ENCODE measurements around the gene AP4M1. TPM values are rescaled to one million over a fixed set of nuclear protein-coding genes. Genes with fewer than 3 reads are reported as not detected.

Gene AP4M1
- total and polyA plus RNA-seq, 2 donors (not counting 1 experiment from before 2014, with no cell fraction given), result 17.2 to 19.6 TPM

DNA sequence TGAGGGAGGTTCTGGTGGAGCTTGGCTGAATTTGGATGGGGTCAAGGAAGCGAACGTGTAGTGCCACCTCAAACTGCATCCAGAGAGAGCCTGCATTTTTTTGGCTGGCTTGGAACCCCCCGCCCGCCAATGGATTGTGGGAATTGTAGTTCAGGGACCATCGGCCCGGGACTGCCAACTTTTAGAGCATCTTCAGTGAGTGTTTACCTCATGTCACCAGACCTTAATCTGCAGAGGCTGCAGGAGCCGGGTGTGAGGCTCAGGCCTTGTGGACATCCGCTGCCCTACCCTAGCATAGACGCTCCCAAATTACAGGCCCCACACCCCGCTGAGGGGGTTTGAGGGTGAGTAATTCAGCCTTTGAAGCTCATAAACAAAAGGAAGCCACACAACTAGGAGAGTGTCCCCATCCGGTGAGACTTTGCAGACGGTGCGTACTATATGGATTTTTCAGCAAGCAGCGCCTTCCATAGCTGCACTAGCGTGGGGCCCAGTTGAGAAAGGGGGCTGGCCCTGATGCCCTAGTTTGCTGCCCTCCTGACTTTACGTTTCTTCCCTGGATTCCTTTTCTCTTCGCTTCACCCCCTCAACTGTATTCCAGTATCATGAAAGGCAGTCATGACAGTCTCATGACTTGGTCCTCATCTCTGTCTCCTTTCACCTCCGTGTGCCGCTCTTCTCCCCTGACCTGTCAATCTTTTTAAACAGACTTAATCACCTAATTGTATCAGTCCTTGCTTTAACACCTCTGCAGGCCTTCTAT lies 18.7 kb downstream of the AP4M1 start:
- H3K4me2 ChIP-seq (ENCODE audit: extremely low read depth, insufficient read depth, low read length), result peak overlapping the region; percentile 79
- peaks cover 16% of the 10 kb centered on the region for H3K79me2 ChIP-seq (ENCODE audit: control insufficient read depth, insufficient read depth, low read length)
- peak overlapping the region; percentile 97 for H2AFZ ChIP-seq (ENCODE audit: low read length)
- H3K36me3 ChIP-seq (ENCODE audit: control insufficient read depth, insufficient read depth, low read length), result peaks cover 3% of the 10 kb centered on the region
- H3K4me1 ChIP-seq (ENCODE audit: control insufficient read depth, extremely low read depth, insufficient read depth, low read length), result peaks cover 3% of the 10 kb centered on the region
- peak overlapping the region; percentile 79 to 96 (median 92) for H3K4me3 ChIP-seq (replicated peaks in 1 of 4; ENCODE audit: control extremely low read depth in 1 of 4, insufficient read depth in 1 of 4, low read depth in 3 of 4, low read length in 4 of 4)
- peak; percentile 51 to 65 for DNase-seq (ENCODE audit: low read depth in 2 of 2)
- TF ChIP-seq, protein P1, sequence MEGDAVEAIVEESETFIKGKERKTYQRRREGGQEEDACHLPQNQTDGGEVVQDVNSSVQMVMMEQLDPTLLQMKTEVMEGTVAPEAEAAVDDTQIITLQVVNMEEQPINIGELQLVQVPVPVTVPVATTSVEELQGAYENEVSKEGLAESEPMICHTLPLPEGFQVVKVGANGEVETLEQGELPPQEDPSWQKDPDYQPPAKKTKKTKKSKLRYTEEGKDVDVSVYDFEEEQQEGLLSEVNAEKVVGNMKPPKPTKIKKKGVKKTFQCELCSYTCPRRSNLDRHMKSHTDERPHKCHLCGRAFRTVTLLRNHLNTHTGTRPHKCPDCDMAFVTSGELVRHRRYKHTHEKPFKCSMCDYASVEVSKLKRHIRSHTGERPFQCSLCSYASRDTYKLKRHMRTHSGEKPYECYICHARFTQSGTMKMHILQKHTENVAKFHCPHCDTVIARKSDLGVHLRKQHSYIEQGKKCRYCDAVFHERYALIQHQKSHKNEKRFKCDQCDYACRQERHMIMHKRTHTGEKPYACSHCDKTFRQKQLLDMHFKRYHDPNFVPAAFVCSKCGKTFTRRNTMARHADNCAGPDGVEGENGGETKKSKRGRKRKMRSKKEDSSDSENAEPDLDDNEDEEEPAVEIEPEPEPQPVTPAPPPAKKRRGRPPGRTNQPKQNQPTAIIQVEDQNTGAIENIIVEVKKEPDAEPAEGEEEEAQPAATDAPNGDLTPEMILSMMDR (conservative IDR thresholded peaks at IDR 0.05 in 1 of 2, IDR thresholded peaks at IDR 0.05 in 1 of 2; ENCODE audit: low read depth in 1 of 2, low read length in 2 of 2), result no peak
- no peak for TF ChIP-seq EZH2 (IDR thresholded peaks at IDR 0.05; ENCODE audit: low read length, missing control alignments)
- H3K9ac ChIP-seq (ENCODE audit: insufficient read depth, low read length), result peak overlapping the region; percentile 63
- H3K9me3 ChIP-seq (ENCODE audit: control insufficient read depth, insufficient read depth, low read depth, low read length), result no peaks in the 10 kb centered on the region
- H4K20me1 ChIP-seq (ENCODE audit: control insufficient read depth, extremely low read depth, insufficient read depth, low read length), result no peaks in the 10 kb centered on the region
- H3K27ac ChIP-seq (ENCODE audit: insufficient read depth, low read length), result peak overlapping the region; percentile 89
- no peaks in the 10 kb centered on the region for H3K27me3 ChIP-seq (ENCODE audit: control insufficient read depth, insufficient read depth, low read length)

DNA sequence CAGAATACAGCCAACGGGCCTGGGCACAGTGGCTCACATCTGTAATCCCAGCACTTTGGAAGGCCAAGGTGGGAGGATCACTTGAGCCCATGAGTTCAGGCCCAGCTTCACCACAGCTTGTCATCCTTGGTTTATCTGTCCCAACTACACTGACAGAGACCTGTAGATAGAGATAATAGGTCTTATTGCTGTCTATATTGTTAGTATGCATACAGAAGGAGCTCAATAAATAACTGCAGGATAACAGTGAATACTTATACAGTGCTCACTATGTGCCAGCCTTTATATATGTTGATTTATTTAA lies 19.2 kb downstream of the AP4M1 start:
- no peak for DNase-seq (ENCODE audit: low read depth in 2 of 2)
- H3K27me3 ChIP-seq (ENCODE audit: control insufficient read depth, insufficient read depth, low read length), result no peaks in the 10 kb centered on the region
- peak overlapping the region; percentile 79 to 96 (median 92) for H3K4me3 ChIP-seq (replicated peaks in 1 of 4; ENCODE audit: control extremely low read depth in 1 of 4, insufficient read depth in 1 of 4, low read depth in 3 of 4, low read length in 4 of 4)
- H3K9me3 ChIP-seq (ENCODE audit: control insufficient read depth, insufficient read depth, low read depth, low read length), result no peaks in the 10 kb centered on the region
- H4K20me1 ChIP-seq (ENCODE audit: control insufficient read depth, extremely low read depth, insufficient read depth, low read length), result no peaks in the 10 kb centered on the region
- peaks cover 16% of the 10 kb centered on the region for H3K79me2 ChIP-seq (ENCODE audit: control insufficient read depth, insufficient read depth, low read length)
- peaks cover 3% of the 10 kb centered on the region for H3K36me3 ChIP-seq (ENCODE audit: control insufficient read depth, insufficient read depth, low read length)
- H3K4me2 ChIP-seq (ENCODE audit: extremely low read depth, insufficient read depth, low read length), result peak overlapping the region; percentile 79
- no peak overlapping the region for H2AFZ ChIP-seq (ENCODE audit: low read length)
- H3K4me1 ChIP-seq (ENCODE audit: control insufficient read depth, extremely low read depth, insufficient read depth, low read length), result peaks cover 3% of the 10 kb centered on the region
- TF ChIP-seq EZH2 (IDR thresholded peaks at IDR 0.05; ENCODE audit: low read length, missing control alignments), result no peak
- TF ChIP-seq, protein P1 (conservative IDR thresholded peaks at IDR 0.05 in 1 of 2, IDR thresholded peaks at IDR 0.05 in 1 of 2; ENCODE audit: low read depth in 1 of 2, low read length in 2 of 2), result no peak
- no peak overlapping the region for H3K9ac ChIP-seq (ENCODE audit: insufficient read depth, low read length)
- H3K27ac ChIP-seq (ENCODE audit: insufficient read depth, low read length), result peak overlapping the region; percentile 89

DNA sequence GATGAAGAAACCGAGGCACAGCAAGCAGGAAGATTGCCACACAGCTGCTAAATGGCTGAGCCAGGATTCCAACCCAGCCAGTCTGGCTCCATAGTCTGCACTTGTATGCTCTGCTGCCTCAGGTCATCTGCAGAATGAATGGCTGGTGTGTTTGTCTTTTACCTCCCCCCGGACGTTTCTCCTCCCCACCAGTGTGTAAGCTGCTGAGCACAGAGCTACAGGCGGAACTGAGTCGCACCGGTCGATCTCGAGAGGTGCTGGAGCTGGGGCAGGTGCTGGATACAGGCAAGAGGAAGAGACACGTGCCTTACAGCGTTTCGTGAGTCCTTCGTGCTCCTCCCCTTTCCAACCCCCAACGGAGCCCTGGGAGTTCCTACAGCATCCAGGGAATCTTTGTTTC lies 20.6 kb downstream of the AP4M1 start:
- H4K20me1 ChIP-seq (ENCODE audit: control insufficient read depth, extremely low read depth, insufficient read depth, low read length), result no peaks in the 10 kb centered on the region
- no peak overlapping the region for H3K4me2 ChIP-seq (ENCODE audit: extremely low read depth, insufficient read depth, low read length)
- no peak overlapping the region for H2AFZ ChIP-seq (ENCODE audit: low read length)
- H3K36me3 ChIP-seq (ENCODE audit: control insufficient read depth, insufficient read depth, low read length), result peaks cover 3% of the 10 kb centered on the region
- TF ChIP-seq, protein P1 (conservative IDR thresholded peaks at IDR 0.05 in 1 of 2, IDR thresholded peaks at IDR 0.05 in 1 of 2; ENCODE audit: low read depth in 1 of 2, low read length in 2 of 2), result no peak
- TF ChIP-seq EZH2 (IDR thresholded peaks at IDR 0.05; ENCODE audit: low read length, missing control alignments), result no peak
- peaks cover 16% of the 10 kb centered on the region for H3K79me2 ChIP-seq (ENCODE audit: control insufficient read depth, insufficient read depth, low read length)
- H3K9ac ChIP-seq (ENCODE audit: insufficient read depth, low read length), result no peak overlapping the region
- no peaks in the 10 kb centered on the region for H3K27me3 ChIP-seq (ENCODE audit: control insufficient read depth, insufficient read depth, low read length)
- no peak overlapping the region for H3K4me3 ChIP-seq (replicated peaks in 1 of 4; ENCODE audit: control extremely low read depth in 1 of 4, insufficient read depth in 1 of 4, low read depth in 3 of 4, low read length in 4 of 4)
- no peak for DNase-seq (ENCODE audit: low read depth in 2 of 2)
- H3K27ac ChIP-seq (ENCODE audit: insufficient read depth, low read length), result no peak overlapping the region
- H3K9me3 ChIP-seq (ENCODE audit: control insufficient read depth, insufficient read depth, low read depth, low read length), result no peaks in the 10 kb centered on the region
- peaks cover 3% of the 10 kb centered on the region for H3K4me1 ChIP-seq (ENCODE audit: control insufficient read depth, extremely low read depth, insufficient read depth, low read length)

Data from fibroblast of lung (primary cell).